SKM-1 treated with dmso at 0.1 percent for 144 hours (cell line): ENCODE measurements around the gene COX8A.
"Not testable (repeated sequence)": the region's sequence is repeated elsewhere in the genome, so short reads cannot be mapped to it uniquely, and the experiment has no call there.

Experiments used
- DNase-seq: peaks from one replicate; lab custom pipeline; 2025; ENCODE audit not compliant: unreplicated experiment; lab: John Stamatoyannopoulos, UW

COX8A gene

GRCh38 chr11:63969461-63969860 lies 5.0 kb upstream of the COX8A start:
- no peak for DNase-seq

- peak; percentile 56 for DNase-seq
Measured at GRCh38 chr11:63970902-63971301, 3.5 kb upstream of the COX8A start.

DNA sequence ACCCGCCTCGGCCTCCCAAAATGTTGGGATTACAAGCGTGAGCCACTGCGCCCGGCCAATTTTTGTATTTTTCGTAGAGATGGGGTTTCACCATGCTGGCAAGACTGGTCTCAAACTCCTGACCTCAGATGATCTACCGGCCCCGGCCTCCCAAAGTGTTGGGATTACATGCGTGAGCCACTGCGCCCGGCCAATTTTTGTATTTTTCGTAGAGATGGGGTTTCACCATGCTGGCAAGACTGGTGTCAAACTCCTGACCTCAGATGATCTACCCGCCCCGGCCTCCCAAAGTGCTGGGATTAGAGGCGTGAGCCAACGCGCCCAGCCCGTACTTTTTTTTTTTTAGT lies 535 bp upstream of the COX8A start:
- DNase-seq, result not testable (repeated sequence)

DNA sequence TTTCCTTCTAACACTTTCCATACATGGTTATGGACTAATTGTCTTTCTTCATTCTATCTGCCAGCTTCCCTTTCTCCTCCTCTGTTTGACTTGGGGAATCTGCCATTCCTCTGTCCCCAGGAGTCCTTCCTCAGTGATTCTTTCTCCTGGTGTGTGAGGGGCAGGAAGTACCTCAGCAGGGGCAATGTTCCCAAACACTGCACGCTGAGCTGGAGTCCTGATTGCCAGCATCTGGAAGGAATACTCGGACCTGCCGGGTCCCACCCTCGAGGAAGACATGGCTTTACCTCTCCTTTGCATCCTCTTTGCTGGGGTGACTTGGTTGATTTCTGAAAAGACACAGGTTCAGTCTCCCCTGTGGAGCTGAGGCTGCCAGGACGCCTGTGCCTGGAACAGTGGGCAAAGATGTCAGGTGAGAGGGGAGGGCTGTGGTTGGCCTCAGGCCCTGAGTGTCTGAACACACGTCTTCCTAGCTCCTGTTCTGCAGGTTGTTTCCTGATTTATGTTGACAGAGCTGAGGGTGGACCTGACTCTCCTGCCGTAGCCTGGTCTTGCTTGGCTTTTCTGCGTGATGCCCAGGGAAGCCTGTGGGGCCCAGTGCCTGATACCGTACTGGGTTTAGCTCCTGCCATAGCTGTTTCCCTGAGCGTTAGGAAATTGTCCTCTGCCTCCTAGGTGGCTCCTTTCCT lies 4.3 kb downstream of the COX8A start:
- DNase-seq, result no peak

GRCh38 chr11:63979426-63979825 lies 5.0 kb downstream of the COX8A start:
- DNase-seq, result no peak

- peak; percentile 51 for DNase-seq
Measured at GRCh38 chr11:63985812-63986155, 11.4 kb downstream of the COX8A start.

- peak; percentile 90 for DNase-seq
Measured at GRCh38 chr11:63986156-63986931, 11.9 kb downstream of the COX8A start, which contains the start of gene OTUB1. OTUB1 (plus strand) TSS chr11:63986438; CDS start chr11:63986457, 19 bp downstream.

DNA sequence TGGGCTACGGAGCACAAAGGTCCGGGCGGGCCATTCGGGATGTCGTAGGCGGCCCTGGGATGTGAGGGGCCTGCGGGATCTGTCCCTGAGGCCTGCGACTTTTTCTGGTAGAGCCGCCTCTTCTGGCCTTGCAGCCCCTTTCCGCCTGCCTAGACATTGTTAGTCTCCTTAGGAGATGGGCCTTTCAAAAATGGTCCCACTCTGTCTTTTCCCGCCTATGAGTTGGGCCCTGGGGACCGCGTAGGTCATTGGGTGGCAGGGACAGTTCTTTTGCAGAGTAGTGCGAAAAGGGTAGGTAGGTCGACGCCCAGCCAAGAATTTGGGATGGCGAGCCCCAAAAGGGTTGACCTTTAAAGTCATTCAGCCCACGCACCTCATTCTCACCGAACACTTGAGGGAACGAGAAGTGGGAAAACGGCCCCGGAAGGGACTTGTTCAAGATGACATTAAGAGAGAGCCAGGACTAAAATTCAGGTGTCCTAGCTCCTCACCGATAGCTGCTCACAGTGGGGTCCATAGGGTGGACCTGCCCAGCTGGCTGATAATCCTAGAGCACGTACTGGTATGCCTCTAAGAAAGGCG lies 12.6 kb downstream of the COX8A start:
- DNase-seq, result no peak

GRCh38 chr11:63991558-63991957 lies 17.1 kb downstream of the COX8A start:
- no peak for DNase-seq

GRCh38 chr11:63993100-63993499 lies 18.7 kb downstream of the COX8A start:
- no peak for DNase-seq

- no peak for DNase-seq
Measured at GRCh38 chr11:63993993-63994392, 19.6 kb downstream of the COX8A start.

- no peak for DNase-seq
Measured at GRCh38 chr11:63996512-63996911, 22.1 kb downstream of the COX8A start.

- DNase-seq, result no peak
Measured at GRCh38 chr11:63997104-63997700, 22.8 kb downstream of the COX8A start.

DNA sequence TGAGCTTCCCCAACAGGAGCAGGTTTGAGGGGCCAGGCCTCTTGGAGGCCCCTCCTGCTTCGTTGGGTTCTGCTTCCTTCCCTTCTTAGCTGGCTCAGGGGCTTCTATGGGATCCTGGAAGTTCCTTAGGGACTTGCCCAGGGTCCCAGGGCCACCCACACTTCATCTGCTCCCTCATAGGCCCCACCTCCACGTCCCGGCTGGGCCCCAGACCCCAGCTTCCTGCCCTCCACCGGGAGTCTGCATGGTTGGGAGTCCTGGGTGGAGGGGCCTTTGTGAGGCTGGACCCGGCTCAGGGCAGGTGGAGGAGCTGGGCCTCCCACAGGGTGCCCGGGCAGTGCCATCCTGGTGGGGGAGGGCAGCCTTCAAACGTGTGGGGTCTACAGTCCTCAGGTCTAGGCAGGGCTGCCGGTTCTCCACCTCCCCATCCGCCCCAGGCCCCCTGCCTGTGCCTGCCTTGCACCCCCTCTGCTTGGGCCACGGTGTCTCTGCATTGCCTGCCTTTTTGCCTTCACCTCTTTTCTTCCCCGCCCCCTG lies 23.4 kb downstream of the COX8A start:
- DNase-seq, result no peak

DNA sequence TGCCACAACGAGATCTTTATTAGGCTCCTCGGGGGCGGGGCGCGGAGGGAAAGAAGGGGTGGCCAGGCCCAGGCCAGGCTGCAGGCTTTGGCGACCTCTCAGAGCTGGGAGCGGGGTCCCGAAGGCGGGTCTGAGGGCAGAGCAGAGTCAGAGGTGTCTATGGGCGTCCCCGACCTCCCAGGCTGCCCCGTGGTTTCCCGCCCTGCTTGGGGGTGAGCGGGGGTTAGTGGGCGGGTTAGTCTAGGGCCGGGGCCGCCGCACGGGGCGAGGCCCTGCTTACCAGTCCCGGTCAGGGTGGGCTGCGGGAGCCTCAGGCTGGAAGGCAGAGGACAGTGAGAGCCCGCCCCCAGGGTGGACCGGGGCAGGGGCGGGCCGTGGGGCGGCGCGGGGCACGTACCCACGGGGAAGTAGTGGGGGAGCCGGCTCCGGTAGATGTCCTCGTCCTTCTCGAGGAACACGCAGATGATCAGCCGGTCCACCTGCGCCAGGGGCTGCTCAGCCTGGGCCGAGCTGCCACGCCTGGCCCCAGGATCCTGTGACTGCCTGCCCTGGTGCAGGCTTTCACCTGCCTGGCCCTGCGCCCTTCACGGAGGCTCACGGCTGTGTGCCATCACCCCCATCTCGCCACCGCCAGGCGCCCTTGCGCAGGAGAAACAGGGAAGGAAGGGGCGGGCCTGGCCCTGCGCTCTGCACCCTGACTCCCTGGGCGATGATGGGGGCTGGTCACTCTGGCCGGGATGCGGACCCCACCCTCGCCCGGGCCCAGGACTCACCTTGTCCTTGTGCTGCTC lies 24.3 kb downstream of the COX8A start:
- no peak for DNase-seq

GRCh38 chr11:63999349-64000025 lies 25.1 kb downstream of the COX8A start:
- no peak for DNase-seq

- no peak for DNase-seq
Measured at GRCh38 chr11:64000026-64000739, 25.8 kb downstream of the COX8A start.

- no peak for DNase-seq
Measured at GRCh38 chr11:64000740-64001483, 26.5 kb downstream of the COX8A start.
